ENCODE data around the gene EMILIN3. TPM values are rescaled to one million over a fixed set of nuclear protein-coding genes. Genes with fewer than 3 reads are reported as not detected.

EMILIN3 gene
- total and polyA plus RNA-seq, 2 of the 8 experiments (the other 6 are each of a cell fraction or from before 2014, with no cell fraction given) = 3.8 to 5.2 TPM

GRCh38 chr20:41349943-41350342 is 16.7 kb downstream of the EMILIN3 start:
- no peak for FAIRE-seq
- no peak overlapping the region for H3K18ac ChIP-seq (ENCODE audit: extremely low read depth, low read length)
- CTCF ChIA-PET (ENCODE audit: partially characterized antibody) = interaction anchor here (0.5 to 3.5 kb wide), 11 partner anchors 10 to 260 kb away, joined by 3 to 23 read pairs (median 4); partner anchors contain the start of genes EMILIN3 and LPIN3
- no peak overlapping the region for H2BK20ac ChIP-seq (ENCODE audit: low read length)
- no peak overlapping the region for H3K14ac ChIP-seq (ENCODE audit: insufficient read length)
- no peak overlapping the region for H4K5ac ChIP-seq (ENCODE audit: insufficient read length, low read depth, low read length)
- no peak overlapping the region for H3K4ac ChIP-seq (replicated peaks; ENCODE audit: insufficient read length, low read depth, low read length)
- H3K36me3 ChIP-seq (ENCODE audit: control insufficient read depth in 2 of 4, insufficient read depth in 4 of 4, low read length in 3 of 4) = no peaks in the 10 kb centered on the region
- no peak overlapping the region for H3K56ac ChIP-seq (replicated peaks; ENCODE audit: insufficient read length, low read depth, low read length)
- no peak overlapping the region for H2AK5ac ChIP-seq (ENCODE audit: low read depth, low read length)
- no peak overlapping the region for H3K27ac ChIP-seq (ENCODE audit: low read depth, low read length)
- H3K9me3 ChIP-seq (ENCODE audit: insufficient read depth in 2 of 2, low read depth in 1 of 2, low read length in 1 of 2) = no peaks in the 10 kb centered on the region
- no peak for TF ChIP-seq ATF2 (IDR thresholded peaks at IDR 0.05; ENCODE audit: low read length)
- no peak for TF ChIP-seq CBX8 (IDR thresholded peaks at IDR 0.05; ENCODE audit: borderline replicate concordance, low read depth, low read length)
- no peak overlapping the region for H2BK12ac ChIP-seq (ENCODE audit: low read depth, low read length)
- H2AFZ ChIP-seq (ENCODE audit: low read length) = no peak overlapping the region
- H2BK5ac ChIP-seq (ENCODE audit: low read depth, low read length) = no peak overlapping the region
- H4K8ac ChIP-seq (ENCODE audit: extremely low read depth, insufficient read depth, low read length) = no peak overlapping the region
- no peaks in the 10 kb centered on the region for H3K79me1 ChIP-seq (ENCODE audit: low read depth, low read length)
- no peak overlapping the region for H3K9ac ChIP-seq (replicated peaks in 1 of 4; ENCODE audit: extremely low read depth in 1 of 4, low read depth in 3 of 4, low read length in 3 of 4)
- H3K23me2 ChIP-seq (ENCODE audit: low read depth, low read length) = no peaks in the 10 kb centered on the region; the same call in 1 of the 2 replicates
- no peak overlapping the region for H2BK120ac ChIP-seq (replicated peaks; ENCODE audit: low read depth, low read length)
- H3K23ac ChIP-seq (ENCODE audit: insufficient read length) = no peak overlapping the region
- no peaks in the 10 kb centered on the region; a peak in 1 of 7 replicates for H3K4me1 ChIP-seq (replicated peaks in 1 of 4; ENCODE audit: control insufficient read depth in 3 of 4, insufficient read depth in 4 of 4, low read length in 3 of 4)
- no peak overlapping the region for H4K91ac ChIP-seq (replicated peaks; ENCODE audit: insufficient read length, low read length)
- no peak overlapping the region for H2BK15ac ChIP-seq (ENCODE audit: low read length)
- peaks cover 0 to 1% of the 10 kb centered on the region in 2 experiments for H4K20me1 ChIP-seq (replicated peaks in 1 of 2; ENCODE audit: control insufficient read depth in 1 of 2, insufficient read depth in 2 of 2, low read length in 2 of 2)
- no peak overlapping the region for H3K4me3 ChIP-seq (ENCODE audit: extremely low read depth in 1 of 4, insufficient read depth in 2 of 4, low read depth in 3 of 4, low read length in 4 of 4)
- H3K79me2 ChIP-seq (ENCODE audit: control insufficient read depth in 1 of 2, insufficient read depth in 2 of 2, low read length in 2 of 2) = no peaks in the 10 kb centered on the region
- no peak for DNase-seq (ENCODE audit: low read depth in 1 of 2, low spot score in 2 of 2)
- no peak overlapping the region for H3K4me2 ChIP-seq (ENCODE audit: insufficient read depth in 1 of 2, low read depth in 2 of 2, low read length in 2 of 2)
- no peaks in the 10 kb centered on the region for H3K27me3 ChIP-seq (replicated peaks in 1 of 4; ENCODE audit: control insufficient read depth in 3 of 4, extremely low read depth in 1 of 4, insufficient read depth in 3 of 4, low read length in 3 of 4)
- 81% methylated on average over 7 of the region's 7 CpGs; no CpG with 5 or more reads in 1 of the 2 experiments for WGBS, 2 experiments (ENCODE audit: extremely low coverage in 1 of 2, insufficient coverage in 1 of 2, insufficient read length in 1 of 2, insufficient replicate concordance in 2 of 2, low coverage in 1 of 2, low lambda C conversion rate in 2 of 2, missing lambda C conversion rate in 1 of 2)
- POLR2A ChIA-PET (ENCODE audit: partially characterized antibody) = no interaction called here

All from H1 (cell line).